Rectal smooth muscle tissue (tissue), 1 donor: ENCODE data around the gene ARRB2.
"Not testable (repeated sequence)": the region's sequence is repeated elsewhere in the genome, so short reads cannot be mapped to it uniquely, and the experiment has no call there.

Experiments
- H3K27ac ChIP-seq: one replicate; pipeline ENCODE4 v1.7.0; 2013; ENCODE audit warnings: low read depth, low read length, inconsistent platforms
- H3K27me3 ChIP-seq: one replicate; pipeline ENCODE4 v1.7.0; 2013; ENCODE audit warnings: low read length; ENCODE audit not compliant: control insufficient read depth, insufficient read depth
- H3K36me3 ChIP-seq: one replicate; pipeline ENCODE4 v1.7.0; 2013; ENCODE audit warnings: low read length; ENCODE audit not compliant: control insufficient read depth, insufficient read depth
- H3K4me1 ChIP-seq: one replicate; pipeline ENCODE4 v1.7.0; 2013; ENCODE audit warnings: low read length; ENCODE audit not compliant: control insufficient read depth, insufficient read depth
- H3K4me3 ChIP-seq: one replicate; pipeline ENCODE4 v1.7.0; 2013; ENCODE audit warnings: low read length
- H3K9ac ChIP-seq: one replicate; pipeline ENCODE4 v1.7.0; 2013; ENCODE audit warnings: low read length

The ARRB2 gene

DNA sequence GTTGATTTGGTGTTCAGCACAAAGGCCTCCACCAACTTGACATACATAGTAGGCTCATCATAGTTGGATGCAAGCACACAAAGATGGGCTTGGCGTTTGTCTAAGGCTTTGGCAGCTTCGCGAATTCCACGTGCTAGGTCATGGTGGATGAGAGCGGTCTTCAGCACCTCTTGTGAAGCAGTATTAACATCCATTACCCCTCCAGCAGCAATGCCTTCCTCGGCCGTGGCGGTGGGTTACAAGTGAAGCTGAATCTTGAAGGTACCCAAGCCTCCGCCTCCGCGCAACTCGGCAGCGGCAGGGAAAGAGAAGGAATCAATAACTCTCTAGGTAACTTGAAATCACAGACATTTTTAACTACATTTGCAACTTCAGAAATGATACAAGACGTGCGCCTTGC lies 5.4 kb upstream of the ARRB2 start:
- H3K27me3 ChIP-seq, result no peaks in the 10 kb centered on the region
- peaks cover 2% of the 10 kb centered on the region for H3K4me1 ChIP-seq
- no peak overlapping the region for H3K27ac ChIP-seq
- no peaks in the 10 kb centered on the region for H3K36me3 ChIP-seq
- no peak overlapping the region for H3K9ac ChIP-seq
- no peak overlapping the region for H3K4me3 ChIP-seq

DNA sequence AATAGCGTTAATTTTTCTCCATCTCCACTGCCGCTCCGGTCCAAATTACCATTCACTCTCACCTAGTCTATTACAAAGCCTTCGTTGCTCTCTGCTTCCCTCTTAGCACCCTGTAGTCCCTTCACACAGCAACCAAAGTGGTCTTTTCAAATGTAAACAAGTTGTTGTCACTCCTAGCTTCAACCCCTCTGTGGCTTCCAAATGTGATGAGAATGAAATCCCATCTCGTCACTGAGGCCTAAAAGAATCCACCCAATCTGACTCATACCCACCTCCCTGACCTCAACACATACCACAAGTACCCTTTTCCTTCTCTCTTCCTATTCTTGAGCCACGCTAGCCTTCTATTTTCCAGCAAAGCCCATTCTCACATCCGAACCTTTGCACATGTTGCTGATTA lies 4.3 kb upstream of the ARRB2 start:
- Histone ChIP-seq H3K4me1 (peaks cover 6% of the 10 kb centered on the region), H3K9ac (no peak overlapping the region), H3K27me3 (no peaks in the 10 kb centered on the region), H3K36me3 (no peaks in the 10 kb centered on the region), H3K27ac (no peak overlapping the region), H3K4me3 (no peak overlapping the region)

DNA sequence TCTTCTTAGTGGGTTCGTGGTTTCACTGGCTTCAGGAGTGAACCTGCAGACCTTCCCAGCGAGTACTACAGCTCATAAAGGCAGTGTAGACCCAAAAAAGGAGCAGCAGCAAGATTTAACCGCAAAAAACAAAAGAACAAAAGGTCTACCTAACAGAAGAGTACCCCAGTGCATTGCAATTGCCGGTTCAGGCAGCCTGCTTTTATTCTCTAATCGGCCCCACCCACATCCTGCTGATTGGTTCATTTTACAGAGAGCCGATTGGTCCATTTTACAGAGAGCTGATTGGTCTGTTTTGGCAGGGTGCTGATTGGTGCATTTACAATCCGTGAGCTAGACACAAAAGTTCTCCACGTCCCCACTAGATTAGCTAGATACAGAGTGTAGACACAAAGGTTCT lies 2.0 kb upstream of the ARRB2 start:
- no peaks in the 10 kb centered on the region for H3K36me3 ChIP-seq
- no peak overlapping the region for H3K27ac ChIP-seq
- no peaks in the 10 kb centered on the region for H3K27me3 ChIP-seq
- H3K9ac ChIP-seq, result no peak overlapping the region
- peaks cover 8% of the 10 kb centered on the region for H3K4me1 ChIP-seq
- no peak overlapping the region for H3K4me3 ChIP-seq

DNA sequence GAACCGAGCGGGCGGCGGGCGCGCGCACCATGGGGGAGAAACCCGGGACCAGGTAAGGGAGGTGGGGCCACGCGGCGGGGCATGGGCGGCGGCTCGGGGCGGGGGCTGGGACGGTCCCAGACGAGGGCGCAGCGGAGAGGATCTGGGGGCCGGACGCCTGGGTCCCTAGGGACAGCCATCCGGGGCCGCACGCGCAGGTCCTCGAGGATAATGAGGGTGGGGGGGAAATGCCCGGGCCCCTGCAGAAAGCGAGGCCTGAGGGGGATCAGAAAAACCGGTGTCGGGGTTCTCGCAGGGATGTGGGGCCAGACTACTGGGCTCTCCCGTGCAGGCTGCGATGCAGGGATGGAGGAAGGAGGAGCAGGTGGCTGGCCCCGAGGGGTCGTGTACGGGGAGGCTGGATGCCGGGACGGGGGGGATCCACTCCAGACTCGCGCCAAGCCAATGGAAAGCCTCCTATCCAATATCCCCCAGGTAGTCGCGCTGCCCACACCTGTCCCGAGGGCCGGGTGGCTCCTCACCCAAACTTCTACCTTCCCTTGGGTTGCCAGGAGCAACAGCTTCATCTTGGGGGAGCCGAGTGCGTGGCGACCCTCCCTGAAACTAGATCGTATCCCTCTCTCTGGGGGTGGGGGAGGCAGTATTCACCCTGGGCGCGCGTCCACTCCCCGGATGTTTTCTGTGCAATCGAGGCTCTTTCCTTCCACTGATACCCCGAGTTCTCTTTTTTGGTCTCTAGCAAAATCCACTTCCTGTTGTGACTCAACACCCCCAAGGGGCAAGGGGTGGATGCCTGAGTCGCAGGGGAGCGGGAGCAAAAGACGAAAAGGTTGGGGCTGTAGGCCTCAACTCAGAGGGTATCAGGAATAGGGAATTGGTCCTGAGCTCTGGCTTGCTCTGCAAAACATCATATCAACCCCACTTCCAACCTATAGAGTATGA lies 532 bp downstream of the ARRB2 start:
- H3K27me3 ChIP-seq, result no peaks in the 10 kb centered on the region
- H3K36me3 ChIP-seq, result no peaks in the 10 kb centered on the region
- peak overlapping the region; percentile 81 for H3K4me3 ChIP-seq
- H3K9ac ChIP-seq, result peak overlapping the region; percentile 77
- H3K27ac ChIP-seq, result peak overlapping the region; percentile 50
- peaks cover 8% of the 10 kb centered on the region for H3K4me1 ChIP-seq

DNA sequence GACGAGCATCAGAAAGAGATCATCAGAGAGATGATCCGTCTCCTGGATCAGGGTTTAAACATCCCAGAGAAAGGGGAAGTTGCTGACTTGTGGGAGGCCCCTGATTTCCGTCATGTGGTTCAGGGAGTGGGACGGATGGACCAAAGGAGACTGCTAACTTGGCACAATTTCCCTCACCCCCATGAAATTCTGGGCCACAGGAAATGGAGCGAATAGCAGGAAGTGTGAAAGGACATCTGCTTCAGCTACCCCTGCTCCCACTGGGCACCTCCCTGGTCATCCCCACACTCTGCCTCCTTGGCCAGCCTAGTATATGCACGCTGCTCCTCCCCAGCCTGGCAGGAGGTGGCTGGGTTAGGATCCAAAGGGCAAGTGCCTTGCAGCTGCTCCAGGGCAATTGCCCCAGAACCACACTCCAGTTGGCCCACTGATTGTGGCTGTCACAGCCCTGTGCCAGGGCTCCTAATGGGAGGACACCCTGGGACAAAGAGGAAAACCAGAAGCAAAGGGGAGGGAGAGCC lies 1.3 kb downstream of the ARRB2 start:
- no peaks in the 10 kb centered on the region for H3K27me3 ChIP-seq
- H3K9ac ChIP-seq, result peak overlapping the region; percentile 1
- peak overlapping the region; percentile 81 for H3K4me3 ChIP-seq
- peak overlapping the region; percentile 50 for H3K27ac ChIP-seq
- H3K36me3 ChIP-seq, result no peaks in the 10 kb centered on the region
- H3K4me1 ChIP-seq, result peaks cover 8% of the 10 kb centered on the region

DNA sequence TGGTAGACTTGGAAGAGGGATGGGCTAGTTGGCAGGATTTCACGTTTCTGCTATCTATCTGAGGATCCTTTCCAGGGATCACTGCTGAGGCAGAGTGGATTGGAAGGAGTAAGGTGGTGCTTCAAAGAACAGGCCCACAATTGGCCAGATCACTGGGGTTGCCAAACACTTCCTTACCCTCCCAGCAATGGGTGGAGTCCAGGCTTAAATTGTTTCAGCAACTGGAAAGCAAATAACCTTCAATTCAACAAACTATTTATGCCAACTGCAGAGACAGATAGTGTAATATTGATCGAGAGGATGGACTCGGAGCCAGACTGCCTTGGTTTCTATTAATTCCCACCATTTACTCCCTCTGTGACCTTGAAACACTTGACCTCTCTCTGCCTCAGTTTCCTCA lies 2.1 kb downstream of the ARRB2 start:
- Histone ChIP-seq H3K4me1 (peaks cover 8% of the 10 kb centered on the region), H3K36me3 (no peaks in the 10 kb centered on the region), H3K27me3 (no peaks in the 10 kb centered on the region), H3K4me3 (no peak overlapping the region), H3K27ac (no peak overlapping the region), H3K9ac (no peak overlapping the region)

DNA sequence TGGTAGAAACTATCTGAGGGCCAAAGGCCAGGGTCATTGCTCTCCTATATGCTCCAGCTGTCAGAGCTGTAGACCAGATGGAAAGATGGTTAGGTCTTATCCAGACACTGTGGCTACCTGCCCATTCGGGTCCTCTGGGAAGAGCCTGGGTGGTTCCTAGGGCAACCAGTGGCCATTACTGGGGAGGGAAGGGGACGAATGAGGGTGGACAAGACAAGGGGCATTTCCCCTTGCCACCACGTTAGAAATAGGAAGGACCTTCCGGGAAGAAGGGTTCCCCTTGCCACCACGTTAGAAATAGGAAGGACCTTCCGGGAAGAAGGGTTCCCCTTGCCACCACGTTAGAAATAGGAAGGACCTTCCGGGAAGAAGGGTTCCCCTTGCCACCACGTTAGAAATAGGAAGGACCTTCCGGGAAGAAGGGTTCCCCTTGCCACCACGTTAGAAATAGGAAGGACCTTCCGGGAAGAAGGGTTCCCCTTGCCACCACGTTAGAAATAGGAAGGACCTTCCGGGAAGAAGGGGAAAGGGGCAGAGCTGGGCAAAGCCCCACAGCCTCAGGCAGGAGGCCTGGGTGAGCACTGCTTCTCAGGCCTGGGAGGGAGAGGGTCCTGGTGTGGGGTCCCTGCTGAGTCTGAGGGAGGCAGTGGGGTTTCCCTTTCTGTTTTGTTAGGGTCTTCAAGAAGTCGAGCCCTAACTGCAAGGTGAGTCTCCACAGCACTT lies 4.1 kb downstream of the ARRB2 start:
- H3K4me3 ChIP-seq, H3K9ac ChIP-seq, H3K27ac ChIP-seq, H3K27me3 ChIP-seq, H3K4me1 ChIP-seq, H3K36me3 ChIP-seq: not testable (repeated sequence)

DNA sequence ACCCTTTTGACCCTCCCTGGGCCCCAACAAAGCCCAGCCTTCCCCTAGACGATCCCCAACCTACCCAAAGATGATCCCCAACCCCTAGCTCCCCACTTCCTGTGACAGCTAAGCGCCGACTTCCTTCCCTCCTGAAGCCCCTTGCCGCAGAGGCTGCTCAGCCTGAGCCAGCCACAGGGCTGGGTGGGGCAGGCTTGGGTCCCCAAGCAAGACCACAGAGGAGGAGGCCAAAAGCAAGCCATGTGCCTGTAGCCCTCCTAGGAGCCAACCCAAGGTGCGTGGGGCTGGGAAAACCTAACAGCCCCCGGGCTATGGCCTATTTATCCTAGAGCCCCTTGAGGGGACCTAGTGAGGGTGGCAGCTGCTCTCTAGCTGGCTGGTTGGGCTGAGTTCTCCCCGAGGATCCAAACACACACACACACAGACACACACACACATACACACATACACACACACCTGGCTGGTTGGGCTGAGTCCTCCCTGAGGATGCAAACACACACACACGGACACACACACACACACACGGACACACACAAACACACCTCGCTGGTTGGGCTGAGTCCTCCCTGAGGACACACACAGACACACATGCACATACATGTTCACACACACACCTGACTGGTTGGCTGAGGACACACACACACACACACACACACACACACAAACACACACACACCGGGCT lies 4.8 kb downstream of the ARRB2 start:
- Histone ChIP-seq H3K27ac (no peak overlapping the region), H3K36me3 (peaks cover 4% of the 10 kb centered on the region), H3K4me3 (no peak overlapping the region), H3K27me3 (no peaks in the 10 kb centered on the region), H3K9ac (no peak overlapping the region), H3K4me1 (peaks cover 5% of the 10 kb centered on the region)

DNA sequence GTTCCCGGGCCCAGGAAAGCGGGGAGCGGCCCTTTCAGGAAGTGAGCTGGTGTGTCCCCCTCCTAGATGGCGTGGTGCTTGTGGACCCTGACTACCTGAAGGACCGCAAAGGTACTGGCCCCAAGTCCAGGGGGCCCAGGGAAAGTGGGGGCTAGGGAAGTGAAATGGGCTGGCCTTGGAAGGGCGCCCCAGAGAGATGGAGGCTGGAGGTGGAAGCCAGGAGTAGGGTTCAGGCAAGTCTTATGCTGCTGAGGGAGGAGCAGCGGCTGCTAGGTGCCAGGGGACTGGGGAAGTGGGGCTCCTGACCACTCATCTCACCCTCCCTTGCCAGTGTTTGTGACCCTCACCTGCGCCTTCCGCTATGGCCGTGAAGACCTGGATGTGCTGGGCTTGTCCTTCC lies 5.6 kb downstream of the ARRB2 start:
- Histone ChIP-seq H3K27me3 (no peaks in the 10 kb centered on the region), H3K4me3 (no peak overlapping the region), H3K9ac (no peak overlapping the region), H3K27ac (no peak overlapping the region), H3K4me1 (peaks cover 2% of the 10 kb centered on the region), H3K36me3 (peaks cover 4% of the 10 kb centered on the region)

DNA sequence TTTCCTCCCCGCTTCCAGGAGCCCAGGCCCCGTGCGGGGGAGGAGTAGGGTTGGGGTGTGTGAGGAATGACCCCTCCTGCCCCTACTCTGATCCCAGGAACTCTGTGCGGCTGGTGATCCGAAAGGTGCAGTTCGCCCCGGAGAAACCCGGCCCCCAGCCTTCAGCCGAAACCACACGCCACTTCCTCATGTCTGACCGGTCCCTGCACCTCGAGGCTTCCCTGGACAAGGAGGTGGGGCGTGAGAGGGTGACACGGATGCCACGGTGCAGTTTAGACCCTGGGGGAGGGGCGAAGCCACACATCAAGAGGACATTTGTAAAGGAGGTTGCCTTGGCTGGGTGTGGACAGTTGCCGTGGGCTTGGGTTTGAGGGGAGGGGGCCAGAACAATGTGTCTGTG lies 7.4 kb downstream of the ARRB2 start:
- Histone ChIP-seq H3K9ac (no peak overlapping the region), H3K4me1 (no peaks in the 10 kb centered on the region), H3K4me3 (no peak overlapping the region), H3K36me3 (peaks cover 4% of the 10 kb centered on the region), H3K27me3 (no peaks in the 10 kb centered on the region), H3K27ac (no peak overlapping the region)

DNA sequence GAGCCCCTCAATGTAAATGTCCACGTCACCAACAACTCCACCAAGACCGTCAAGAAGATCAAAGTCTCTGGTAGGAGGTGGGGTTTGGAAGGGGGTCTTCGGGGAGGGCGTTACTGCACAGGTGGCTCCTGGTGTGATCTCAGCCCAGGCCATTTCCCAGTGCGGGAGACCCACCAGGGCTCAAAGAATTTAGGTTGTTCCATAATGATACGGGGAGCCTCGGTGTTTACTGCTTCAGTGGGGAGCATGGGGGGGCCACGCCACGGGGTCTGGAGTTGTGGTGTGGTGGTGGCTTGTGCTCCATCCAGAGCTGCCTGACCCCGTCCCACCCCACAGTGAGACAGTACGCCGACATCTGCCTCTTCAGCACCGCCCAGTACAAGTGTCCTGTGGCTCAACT lies 7.8 kb downstream of the ARRB2 start:
- Histone ChIP-seq H3K27ac (no peak overlapping the region), H3K4me3 (no peak overlapping the region), H3K4me1 (no peaks in the 10 kb centered on the region), H3K27me3 (no peaks in the 10 kb centered on the region), H3K9ac (no peak overlapping the region), H3K36me3 (peaks cover 4% of the 10 kb centered on the region)

DNA sequence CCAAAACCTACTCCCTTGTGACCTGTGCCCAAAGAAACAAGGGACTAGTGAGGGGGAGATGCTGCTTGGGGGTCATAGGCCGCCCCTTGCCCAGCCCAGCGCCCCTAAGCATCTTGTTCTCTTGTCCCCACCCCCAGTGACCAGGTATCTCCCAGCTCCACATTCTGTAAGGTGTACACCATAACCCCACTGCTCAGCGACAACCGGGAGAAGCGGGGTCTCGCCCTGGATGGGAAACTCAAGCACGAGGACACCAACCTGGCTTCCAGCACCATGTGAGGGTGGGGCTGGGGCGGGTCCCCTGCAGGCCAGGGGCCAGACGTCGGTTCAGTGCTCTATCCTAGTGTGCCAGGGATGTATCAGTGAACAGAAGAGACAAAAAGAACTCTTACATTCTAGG lies 8.7 kb downstream of the ARRB2 start:
- H3K4me1 ChIP-seq, result no peaks in the 10 kb centered on the region
- no peak overlapping the region for H3K4me3 ChIP-seq
- peaks cover 4% of the 10 kb centered on the region for H3K36me3 ChIP-seq
- no peak overlapping the region for H3K27ac ChIP-seq
- H3K27me3 ChIP-seq, result no peaks in the 10 kb centered on the region
- H3K9ac ChIP-seq, result no peak overlapping the region
